Prostate gland (tissue), 2 donors: Measurements from ENCODE around the gene MMP19. TPM values are rescaled to one million over a fixed set of nuclear protein-coding genes. Genes with fewer than 3 reads are reported as not detected.

Experiments used
- DNase-seq: peaks from one replicate; pipeline ENCODE4 v3.0.0-alpha.2; 2019; ENCODE audit warnings: low spot score
- H3K27ac ChIP-seq, 2 donors: fragments of 200-600 bp; sonication (generic); 2 replicates each; pipeline ENCODE4 v1.5.1; 2017 to 2019
- H3K27me3 ChIP-seq: fragments of 200-600 bp; sonication (generic); replicated peaks from 2 replicates; pipeline ENCODE4 v1.5.1; 2019; ENCODE audit not compliant: insufficient read depth
- H3K36me3 ChIP-seq, 2 donors: fragments of 200-600 bp; sonication (generic); 1 replicate in 1 of 2; 2 replicates in 1 of 2; pipeline versions ENCODE4 v1.5.1 to v1.8.1; 2017 to 2019
- H3K4me1 ChIP-seq: fragments of 200-600 bp; sonication (generic); replicated peaks from 2 replicates; pipeline ENCODE4 v1.5.1; 2019
- H3K4me3 ChIP-seq, 2 donors: fragments of 200-600 bp; sonication (generic); 2 replicates each; pipeline ENCODE4 v1.5.1; 2017 to 2019
- H3K9me3 ChIP-seq: fragments of 200-600 bp; sonication (generic); 2 replicates; pipeline ENCODE4 v1.5.1; 2017
- CTCF ChIP-seq, 4 experiments: fragments of 200-600 bp in 2 of 4; fragments of 450-650 bp in 2 of 4; sonication (generic) in 2 of 4; IDR thresholded peaks; 1 replicate in 3 of 4; 2 replicates in 1 of 4; pipeline ENCODE4 v1.5.1; 2016 to 2019; ENCODE audit warnings: antibody characterized with exemption in 4 of 4, mild to moderate bottlenecking in 2 of 4, moderate library complexity in 2 of 4
- POLR2A ChIP-seq: fragments of 450-650 bp; IDR thresholded peaks from one replicate; pipeline ENCODE4 v1.6.1; 2016; ENCODE audit warnings: antibody characterized with exemption, mild to moderate bottlenecking
- POLR2AphosphoS5 ChIP-seq: sonication (generic); formaldehyde crosslinking; IDR thresholded peaks from one replicate; pipeline ENCODE4 v1.6.1; 2017; ENCODE audit warnings: antibody characterized with exemption
- WGBS: methylation state at CpG from one replicate; pipeline ENCODE4 v1.1.5; 2018; 5-methylcytosine and 5-hydroxymethylcytosine counted together
- intact Hi-C: fragments of 100-400 bp; cut with DNase I; formaldehyde crosslinking; loops from one replicate; pipeline ENCODE4 v1.14.2; 2022
- total RNA-seq, 2 donors: library from RNA; depleted of rRNA; stranded (reverse); fragments of >200 nt; gene quantifications; one replicate each; pipeline ENCODE4 v1.1.0, GENCODE V29; 2016

Gene MMP19
- total RNA-seq, 2 donors from 2014 or later, result 0.46 to 2.6 TPM

DNA sequence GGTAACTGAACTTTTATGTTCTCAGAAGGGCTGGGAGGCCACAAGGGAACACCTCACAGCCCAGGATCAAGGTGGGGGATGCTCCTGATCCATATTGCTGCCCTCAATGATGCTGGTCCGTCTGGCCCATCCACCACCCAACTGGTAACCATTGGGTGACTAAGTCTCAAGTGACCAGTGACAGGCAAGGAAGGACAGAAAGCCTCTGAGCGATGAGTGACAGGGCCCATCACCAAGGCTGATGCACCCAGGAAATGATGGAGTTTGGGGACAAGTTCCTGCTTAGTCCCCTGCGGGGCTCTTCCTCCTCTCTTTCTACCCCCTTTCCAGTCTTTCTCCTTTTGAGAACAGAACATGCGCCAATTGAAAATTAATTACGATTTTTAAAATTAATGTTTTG lies 2.6 kb upstream of the MMP19 start:
- 88% methylated on average over 5 of the region's 5 CpGs for WGBS
- DNase-seq, result no peak
- H3K27ac ChIP-seq, result no peak overlapping the region
- no peaks in the 10 kb centered on the region for H3K27me3 ChIP-seq
- H3K9me3 ChIP-seq, result no peaks in the 10 kb centered on the region
- no peaks in the 10 kb centered on the region for H3K36me3 ChIP-seq
- no peak overlapping the region for H3K4me3 ChIP-seq
- intact Hi-C loops, result no loop called here
- H3K4me1 ChIP-seq, result no peaks in the 10 kb centered on the region
- TF ChIP-seq POLR2AphosphoS5, result no peak
- TF ChIP-seq CTCF (IDR thresholded peaks at IDR 0.05), result no peak
- TF ChIP-seq POLR2A, result no peak

- no peak for DNase-seq
- Histone ChIP-seq H3K9me3 (no peaks in the 10 kb centered on the region), H3K36me3 (no peaks in the 10 kb centered on the region), H3K27ac (no peak overlapping the region), H3K4me3 (no peak overlapping the region), H3K4me1 (no peaks in the 10 kb centered on the region), H3K27me3 (no peaks in the 10 kb centered on the region)
- TF ChIP-seq CTCF (IDR thresholded peaks at IDR 0.05) (no peak), POLR2A (no peak)
- 94% methylated on average over 4 of the region's 4 CpGs for WGBS
- intact Hi-C loops, result no loop called here
These were observed 2.2 kb upstream of the MMP19 start for GRCh38 chr12:55844961-55845360.

GRCh38 chr12:55843431-55843830 lies 695 bp upstream of the MMP19 start:
- DNase-seq, result no peak
- Histone ChIP-seq H3K4me1 (no peaks in the 10 kb centered on the region), H3K36me3 (no peaks in the 10 kb centered on the region), H3K9me3 (no peaks in the 10 kb centered on the region), H3K4me3 (no peak overlapping the region), H3K27me3 (no peaks in the 10 kb centered on the region), H3K27ac (no peak overlapping the region)
- intact Hi-C loops, result no loop called here
- no peak for TF ChIP-seq POLR2A
- no peak for TF ChIP-seq POLR2AphosphoS5
- no peak for TF ChIP-seq CTCF (IDR thresholded peaks at IDR 0.05)
- WGBS, result 96% methylated on average over 4 of the region's 4 CpGs

- Histone ChIP-seq H3K4me1 (no peaks in the 10 kb centered on the region), H3K4me3 (no peak overlapping the region), H3K27me3 (no peaks in the 10 kb centered on the region), H3K9me3 (no peaks in the 10 kb centered on the region), H3K27ac (no peak overlapping the region), H3K36me3 (no peaks in the 10 kb centered on the region)
- 83% methylated on average over 11 of the region's 11 CpGs for WGBS
- intact Hi-C loops, result no loop called here
- TF ChIP-seq CTCF (IDR thresholded peaks at IDR 0.05), result no peak
- no peak for TF ChIP-seq POLR2A
- no peak for DNase-seq
These were observed 2.0 kb downstream of the MMP19 start for GRCh38 chr12:55840581-55841351.

GRCh38 chr12:55839345-55840140 lies 3.2 kb downstream of the MMP19 start:
- H3K4me3 ChIP-seq, result no peak overlapping the region
- no peak for TF ChIP-seq POLR2AphosphoS5
- TF ChIP-seq CTCF (IDR thresholded peaks at IDR 0.05), result no peak
- TF ChIP-seq POLR2A, result no peak
- 78% methylated on average over 11 of the region's 11 CpGs for WGBS
- no peak for DNase-seq
- H3K4me1 ChIP-seq, result no peaks in the 10 kb centered on the region
- no peaks in the 10 kb centered on the region for H3K36me3 ChIP-seq
- no peaks in the 10 kb centered on the region for H3K9me3 ChIP-seq
- intact Hi-C loops, result no loop called here
- H3K27me3 ChIP-seq, result no peaks in the 10 kb centered on the region
- no peak overlapping the region for H3K27ac ChIP-seq
